ENCODE data around the gene ASTL. TPM values are rescaled to one million over a fixed set of nuclear protein-coding genes. Genes with fewer than 3 reads are reported as not detected.
A peak's percentile ranks its signal among the peaks of the same experiment; 100 is the strongest.

Gene ASTL
- total RNA-seq, 2 donors from 2014 or later: not detected

GRCh38 chr2:96153991-96154431 is 15.7 kb upstream of the ASTL start:
- Histone ChIP-seq H3K27me3 (no peaks in the 10 kb centered on the region), H3K36me3 (replicated peaks in 1 of 2; ENCODE audit: insufficient read depth in 1 of 2, low read depth in 2 of 2) (no peaks in the 10 kb centered on the region), H3K27ac (no peak overlapping the region), H3K4me1 (no peaks in the 10 kb centered on the region), H3K4me3 (no peak overlapping the region), H3K9me3 (no peaks in the 10 kb centered on the region)
- ATAC-seq (no peak), DNase-seq (no peak)
- intact Hi-C loops (cut with DNase I): no loop called here
- WGBS, 2 donors: 78 to 83% methylated on average over 5 to 7 of the region's 7 CpGs
- TF ChIP-seq CTCF (IDR thresholded peaks at IDR 0.05) (no peak), POLR2A (IDR thresholded peaks at IDR 0.05) (no peak)

- Histone ChIP-seq H3K36me3 (replicated peaks in 1 of 2; ENCODE audit: insufficient read depth in 1 of 2, low read depth in 2 of 2) (no peaks in the 10 kb centered on the region), H3K9me3 (no peaks in the 10 kb centered on the region), H3K27ac (no peak overlapping the region), H3K4me1 (peaks cover under 1% of the 10 kb centered on the region), H3K27me3 (no peaks in the 10 kb centered on the region), H3K4me3 (no peak overlapping the region)
- WGBS, 2 donors: 87 to 90% methylated on average over 6 to 7 of the region's 7 CpGs
- TF ChIP-seq POLR2A (IDR thresholded peaks at IDR 0.05) (no peak), CTCF (IDR thresholded peaks at IDR 0.05) (no peak)
- intact Hi-C loops (cut with DNase I): no loop called here
- ATAC-seq (no peak), DNase-seq (no peak)
These were observed 15.0 kb upstream of the ASTL start for GRCh38 chr2:96153291-96153713.

- TF ChIP-seq CTCF (IDR thresholded peaks at IDR 0.05) (no peak), POLR2A (IDR thresholded peaks at IDR 0.05) (no peak)
- Histone ChIP-seq H3K36me3 (replicated peaks in 1 of 2; ENCODE audit: insufficient read depth in 1 of 2, low read depth in 2 of 2) (no peaks in the 10 kb centered on the region), H3K27ac (no peak overlapping the region), H3K4me1 (peaks cover 3% of the 10 kb centered on the region), H3K9me3 (no peaks in the 10 kb centered on the region), H3K4me3 (no peak overlapping the region), H3K27me3 (no peaks in the 10 kb centered on the region)
- intact Hi-C loops (cut with DNase I): no loop called here
- peak in 3 of 4 donors; percentile 39 to 58 (median 45) for DNase-seq
- no peak for ATAC-seq
- 68 to 79% methylated on average over 13 of the region's 13 CpGs for WGBS, 2 donors
These were observed 14.2 kb upstream of the ASTL start for GRCh38 chr2:96152304-96153161.

- 84 to 85% methylated on average over 7 to 9 of the region's 9 CpGs for WGBS, 2 donors
- Histone ChIP-seq H3K27me3 (no peaks in the 10 kb centered on the region), H3K36me3 (replicated peaks in 1 of 2; ENCODE audit: insufficient read depth in 1 of 2, low read depth in 2 of 2) (no peaks in the 10 kb centered on the region), H3K27ac (no peak overlapping the region), H3K9me3 (no peaks in the 10 kb centered on the region), H3K4me1 (peaks cover 3% of the 10 kb centered on the region), H3K4me3 (no peak overlapping the region)
- intact Hi-C loops (cut with DNase I): no loop called here
- ATAC-seq (no peak), DNase-seq (no peak)
- TF ChIP-seq CTCF (IDR thresholded peaks at IDR 0.05) (no peak), POLR2A (IDR thresholded peaks at IDR 0.05) (no peak)
These were observed 13.4 kb upstream of the ASTL start for GRCh38 chr2:96151595-96152303.

Data from body of pancreas (tissue), 4 donors.